Measurements from ENCODE around the gene HHAT.

HHAT gene

GRCh38 chr1:210298936-210299335, 29.8 kb upstream of the HHAT start:
- Histone ChIP-seq H3K4me3 (ENCODE audit: low read length) (no peak overlapping the region), H3K36me3 (ENCODE audit: control insufficient read depth, insufficient read depth, low read length) (no peaks in the 10 kb centered on the region), H3K9ac (ENCODE audit: low read length) (no peak overlapping the region), H3K9me3 (ENCODE audit: control insufficient read depth, low read length) (no peaks in the 10 kb centered on the region), H3K27me3 (ENCODE audit: control insufficient read depth, insufficient read depth, low read length) (no peaks in the 10 kb centered on the region), H3K4me1 (ENCODE audit: control insufficient read depth, insufficient read depth, low read length) (peaks cover 7% of the 10 kb centered on the region)

- Histone ChIP-seq H3K4me3 (ENCODE audit: low read length) (no peak overlapping the region), H3K9ac (ENCODE audit: low read length) (no peak overlapping the region), H3K4me1 (ENCODE audit: control insufficient read depth, insufficient read depth, low read length) (peaks cover 5% of the 10 kb centered on the region), H3K36me3 (ENCODE audit: control insufficient read depth, insufficient read depth, low read length) (no peaks in the 10 kb centered on the region), H3K9me3 (ENCODE audit: control insufficient read depth, low read length) (no peaks in the 10 kb centered on the region), H3K27me3 (ENCODE audit: control insufficient read depth, insufficient read depth, low read length) (no peaks in the 10 kb centered on the region)
Measured at GRCh38 chr1:210299501-210299900, 29.2 kb upstream of the HHAT start.

- Histone ChIP-seq H3K27me3 (ENCODE audit: control insufficient read depth, insufficient read depth, low read length) (no peaks in the 10 kb centered on the region), H3K9ac (ENCODE audit: low read length) (no peak overlapping the region), H3K4me3 (ENCODE audit: low read length) (no peak overlapping the region)
Measured at GRCh38 chr1:210300923-210301614, 27.6 kb upstream of the HHAT start.

GRCh38 chr1:210301615-210302000, 27.1 kb upstream of the HHAT start:
- Histone ChIP-seq H3K4me3 (ENCODE audit: low read length) (no peak overlapping the region), H3K36me3 (ENCODE audit: control insufficient read depth, insufficient read depth, low read length) (no peaks in the 10 kb centered on the region), H3K9ac (ENCODE audit: low read length) (no peak overlapping the region), H3K27me3 (ENCODE audit: control insufficient read depth, insufficient read depth, low read length) (no peaks in the 10 kb centered on the region), H3K4me1 (ENCODE audit: control insufficient read depth, insufficient read depth, low read length) (no peaks in the 10 kb centered on the region), H3K9me3 (ENCODE audit: control insufficient read depth, low read length) (no peaks in the 10 kb centered on the region)

More at GRCh38 chr1:210300923-210301614, 27.6 kb upstream of the HHAT start:
- H3K4me1 ChIP-seq (ENCODE audit: control insufficient read depth, insufficient read depth, low read length): no peaks in the 10 kb centered on the region
- H3K36me3 ChIP-seq (ENCODE audit: control insufficient read depth, insufficient read depth, low read length): no peaks in the 10 kb centered on the region
- no peaks in the 10 kb centered on the region for H3K9me3 ChIP-seq (ENCODE audit: control insufficient read depth, low read length)

- Histone ChIP-seq H3K4me1 (ENCODE audit: control insufficient read depth, insufficient read depth, low read length) (no peaks in the 10 kb centered on the region), H3K4me3 (ENCODE audit: low read length) (no peak overlapping the region)
Measured at GRCh38 chr1:210302501-210302900, 26.2 kb upstream of the HHAT start.

GRCh38 chr1:210303391-210303790, 25.3 kb upstream of the HHAT start:
- Histone ChIP-seq H3K36me3 (ENCODE audit: control insufficient read depth, insufficient read depth, low read length) (no peaks in the 10 kb centered on the region), H3K4me1 (ENCODE audit: control insufficient read depth, insufficient read depth, low read length) (no peaks in the 10 kb centered on the region), H3K4me3 (ENCODE audit: low read length) (no peak overlapping the region), H3K27me3 (ENCODE audit: control insufficient read depth, insufficient read depth, low read length) (no peaks in the 10 kb centered on the region), H3K9ac (ENCODE audit: low read length) (no peak overlapping the region), H3K9me3 (ENCODE audit: control insufficient read depth, low read length) (no peaks in the 10 kb centered on the region)

More at GRCh38 chr1:210302501-210302900, 26.2 kb upstream of the HHAT start:
- Histone ChIP-seq H3K9ac (ENCODE audit: low read length) (no peak overlapping the region), H3K27me3 (ENCODE audit: control insufficient read depth, insufficient read depth, low read length) (no peaks in the 10 kb centered on the region), H3K9me3 (ENCODE audit: control insufficient read depth, low read length) (no peaks in the 10 kb centered on the region), H3K36me3 (ENCODE audit: control insufficient read depth, insufficient read depth, low read length) (no peaks in the 10 kb centered on the region)

GRCh38 chr1:210310562-210311153, 18.0 kb upstream of the HHAT start:
- Histone ChIP-seq H3K4me3 (ENCODE audit: low read length) (no peak overlapping the region), H3K4me1 (ENCODE audit: control insufficient read depth, insufficient read depth, low read length) (peaks cover 10% of the 10 kb centered on the region), H3K9ac (ENCODE audit: low read length) (no peak overlapping the region), H3K36me3 (ENCODE audit: control insufficient read depth, insufficient read depth, low read length) (no peaks in the 10 kb centered on the region), H3K9me3 (ENCODE audit: control insufficient read depth, low read length) (no peaks in the 10 kb centered on the region), H3K27me3 (ENCODE audit: control insufficient read depth, insufficient read depth, low read length) (no peaks in the 10 kb centered on the region)

- no peaks in the 10 kb centered on the region for H3K27me3 ChIP-seq (ENCODE audit: control insufficient read depth, insufficient read depth, low read length)
- peaks cover 10% of the 10 kb centered on the region for H3K4me1 ChIP-seq (ENCODE audit: control insufficient read depth, insufficient read depth, low read length)
- no peaks in the 10 kb centered on the region for H3K36me3 ChIP-seq (ENCODE audit: control insufficient read depth, insufficient read depth, low read length)
- no peaks in the 10 kb centered on the region for H3K9me3 ChIP-seq (ENCODE audit: control insufficient read depth, low read length)
- no peak overlapping the region for H3K4me3 ChIP-seq (ENCODE audit: low read length)
- peak overlapping the region; percentile 44 for H3K9ac ChIP-seq (ENCODE audit: low read length)
Measured at GRCh38 chr1:210311726-210312493, 16.8 kb upstream of the HHAT start.

- no peaks in the 10 kb centered on the region for H3K27me3 ChIP-seq (ENCODE audit: control insufficient read depth, insufficient read depth, low read length)
- no peak overlapping the region for H3K4me3 ChIP-seq (ENCODE audit: low read length)
- H3K4me1 ChIP-seq (ENCODE audit: control insufficient read depth, insufficient read depth, low read length): peaks cover 10% of the 10 kb centered on the region
- H3K36me3 ChIP-seq (ENCODE audit: control insufficient read depth, insufficient read depth, low read length): no peaks in the 10 kb centered on the region
- no peaks in the 10 kb centered on the region for H3K9me3 ChIP-seq (ENCODE audit: control insufficient read depth, low read length)
- H3K9ac ChIP-seq (ENCODE audit: low read length): no peak overlapping the region
Measured at GRCh38 chr1:210313046-210313595, 15.6 kb upstream of the HHAT start.

- H3K9ac ChIP-seq (ENCODE audit: low read length): no peak overlapping the region
- H3K4me3 ChIP-seq (ENCODE audit: low read length): no peak overlapping the region
- H3K27me3 ChIP-seq (ENCODE audit: control insufficient read depth, insufficient read depth, low read length): no peaks in the 10 kb centered on the region
- no peaks in the 10 kb centered on the region for H3K36me3 ChIP-seq (ENCODE audit: control insufficient read depth, insufficient read depth, low read length)
- H3K9me3 ChIP-seq (ENCODE audit: control insufficient read depth, low read length): no peaks in the 10 kb centered on the region
- peaks cover 10% of the 10 kb centered on the region for H3K4me1 ChIP-seq (ENCODE audit: control insufficient read depth, insufficient read depth, low read length)
Measured at GRCh38 chr1:210313921-210314320, 14.8 kb upstream of the HHAT start.

GRCh38 chr1:210315529-210315928, 13.2 kb upstream of the HHAT start:
- peaks cover 10% of the 10 kb centered on the region for H3K4me1 ChIP-seq (ENCODE audit: control insufficient read depth, insufficient read depth, low read length)
- no peaks in the 10 kb centered on the region for H3K9me3 ChIP-seq (ENCODE audit: control insufficient read depth, low read length)
- H3K36me3 ChIP-seq (ENCODE audit: control insufficient read depth, insufficient read depth, low read length): no peaks in the 10 kb centered on the region
- no peak overlapping the region for H3K4me3 ChIP-seq (ENCODE audit: low read length)
- no peaks in the 10 kb centered on the region for H3K27me3 ChIP-seq (ENCODE audit: control insufficient read depth, insufficient read depth, low read length)
- no peak overlapping the region for H3K9ac ChIP-seq (ENCODE audit: low read length)

- H3K4me1 ChIP-seq (ENCODE audit: control insufficient read depth, insufficient read depth, low read length): no peaks in the 10 kb centered on the region
Measured at GRCh38 chr1:210321131-210321530, 7.6 kb upstream of the HHAT start.

More at GRCh38 chr1:210321131-210321530, 7.6 kb upstream of the HHAT start:
- Histone ChIP-seq H3K9me3 (ENCODE audit: control insufficient read depth, low read length) (no peaks in the 10 kb centered on the region), H3K4me3 (ENCODE audit: low read length) (no peak overlapping the region), H3K9ac (ENCODE audit: low read length) (no peak overlapping the region), H3K36me3 (ENCODE audit: control insufficient read depth, insufficient read depth, low read length) (no peaks in the 10 kb centered on the region), H3K27me3 (ENCODE audit: control insufficient read depth, insufficient read depth, low read length) (no peaks in the 10 kb centered on the region)

All from mucosa of stomach (tissue), 1 donor.